GM23338 (cell line): ENCODE data around the gene TNPO1. TPM values are rescaled to one million over a fixed set of nuclear protein-coding genes. Genes with fewer than 3 reads are reported as not detected.

Experiments used
- ATAC-seq: fragments of 200-7000 bp; cut with Tn5 transposase; 3 replicates; pipeline ENCODE4 v1.9.1; 2020
- DNase-seq: peaks from one replicate; pipeline ENCODE4 v3.0.0-alpha.2; 2015; ENCODE audit warnings: low spot score
- H2AFZ ChIP-seq: fragments of 200-600 bp; sonication (generic); 2 replicates; pipeline ENCODE4 v1.8.0; 2016; ENCODE audit warnings: antibody characterized with exemption, mild to moderate bottlenecking, moderate library complexity
- H3F3A ChIP-seq: fragments of 200-600 bp; sonication (generic); replicated peaks from 2 replicates; pipeline ENCODE4 v1.8.0; 2017; ENCODE audit warnings: antibody characterized with exemption, mixed run types, low read depth
- H3K27ac ChIP-seq: fragments of 200-600 bp; sonication (generic); 2 replicates; pipeline ENCODE4 v1.6.1; 2016; ENCODE audit warnings: low read depth
- H3K27me3 ChIP-seq: fragments of 200-600 bp; sonication (generic); 2 replicates; pipeline ENCODE4 v1.8.0; 2016; ENCODE audit warnings: mild to moderate bottlenecking, mixed run types, moderate library complexity; ENCODE audit not compliant: insufficient read depth
- H3K36me3 ChIP-seq: fragments of 200-600 bp; sonication (generic); 2 replicates; pipeline ENCODE4 v1.8.0; 2016; ENCODE audit warnings: mild to moderate bottlenecking; ENCODE audit not compliant: insufficient read depth
- H3K4me1 ChIP-seq: fragments of 200-600 bp; sonication (generic); 2 replicates; pipeline ENCODE4 v1.8.0; 2016; ENCODE audit warnings: mild to moderate bottlenecking, moderate library complexity; ENCODE audit not compliant: insufficient read depth
- H3K4me2 ChIP-seq: fragments of 200-600 bp; sonication (generic); 2 replicates; pipeline ENCODE4 v1.7.1; 2017; ENCODE audit warnings: mixed run types
- H3K4me3 ChIP-seq: fragments of 200-600 bp; sonication (generic); 2 replicates; pipeline ENCODE4 v1.6.1; 2016; ENCODE audit warnings: mixed run types
- H3K79me2 ChIP-seq: fragments of 200-600 bp; sonication (generic); replicated peaks from 2 replicates; pipeline ENCODE4 v1.8.0; 2017; ENCODE audit warnings: mild to moderate bottlenecking; ENCODE audit not compliant: insufficient read depth
- H3K9me2 ChIP-seq: fragments of 200-600 bp; sonication (generic); 2 replicates; pipeline ENCODE4 v1.8.0; 2017; ENCODE audit not compliant: insufficient read depth
- H4K20me1 ChIP-seq: fragments of 200-600 bp; sonication (generic); replicated peaks from 2 replicates; pipeline ENCODE4 v1.8.0; 2017; ENCODE audit warnings: mild to moderate bottlenecking; ENCODE audit not compliant: insufficient read depth
- H3K27ac Mint-ChIP-seq: 2 replicates; pipeline ENCODE4 v1.8.0; 2020; ENCODE audit warnings: inconsistent platforms, mild to moderate bottlenecking, moderate library complexity, mixed read lengths
- H3K27me3 Mint-ChIP-seq: 3 replicates; pipeline ENCODE4 v1.8.0; 2022; ENCODE audit warnings: low read depth, mild to moderate bottlenecking, moderate library complexity, mixed read lengths, inconsistent platforms; ENCODE audit not compliant: insufficient read depth, poor library complexity
- H3K36me3 Mint-ChIP-seq: 3 replicates; pipeline ENCODE4 v1.8.0; 2021; ENCODE audit warnings: low read depth, mild to moderate bottlenecking, inconsistent platforms, moderate library complexity, mixed read lengths
- H3K4me1 Mint-ChIP-seq: 3 replicates; pipeline ENCODE4 v1.8.0; 2020; ENCODE audit warnings: mild to moderate bottlenecking, inconsistent platforms, mixed read lengths
- H3K4me3 Mint-ChIP-seq: 3 replicates; pipeline ENCODE4 v1.8.0; 2021; ENCODE audit warnings: moderate library complexity, mild to moderate bottlenecking, inconsistent platforms, mixed read lengths
- H3K9me3 Mint-ChIP-seq: 3 replicates; pipeline ENCODE4 v1.8.0; 2020; ENCODE audit warnings: moderate library complexity, mild to moderate bottlenecking, inconsistent platforms, mixed read lengths
- CREB1 ChIP-seq: fragments of 250-450 bp; sonication (Bioruptor Pico); IDR thresholded peaks from 2 replicates; pipeline ENCODE4 v1.5.0; 2020; ENCODE audit warnings: low read depth, mild to moderate bottlenecking, moderate library complexity
- EZH2 ChIP-seq: fragments of 200-600 bp; sonication (generic); IDR thresholded peaks from one replicate; pipeline ENCODE4 v1.8.0; 2017; ENCODE audit warnings: antibody characterized with exemption, mild to moderate bottlenecking, low read depth; ENCODE audit not compliant: unreplicated experiment
- EZH2phosphoT487 ChIP-seq: fragments of 200-600 bp; sonication (generic); IDR thresholded peaks from one replicate; pipeline ENCODE4 v1.8.1; 2018; ENCODE audit warnings: antibody characterized with exemption; ENCODE audit not compliant: unreplicated experiment
- POLR2AphosphoS5 ChIP-seq: IDR thresholded peaks from 2 replicates; pipeline ENCODE4 v1.6.1; 2016; ENCODE audit warnings: antibody characterized with exemption, low read depth
- REST ChIP-seq: IDR thresholded peaks from one replicate; pipeline ENCODE4 v1.6.1; 2018; ENCODE audit warnings: antibody characterized with exemption; ENCODE audit not compliant: unreplicated experiment
- STAT1 ChIP-seq: IDR thresholded peaks from one replicate; pipeline ENCODE4 v1.6.1; 2016; ENCODE audit warnings: antibody characterized with exemption; ENCODE audit not compliant: unreplicated experiment
- ZNF114 ChIP-seq: fragments of 250-450 bp; sonication (Bioruptor Pico); IDR thresholded peaks from 2 replicates; pipeline ENCODE4 v1.5.0; 2020; ENCODE audit warnings: mild to moderate bottlenecking, moderate library complexity
- ZNF331 ChIP-seq: fragments of 250-450 bp; sonication (Bioruptor Pico); IDR thresholded peaks from 2 replicates; pipeline ENCODE4 v1.5.0; 2020; ENCODE audit warnings: low read depth, mild to moderate bottlenecking, moderate library complexity
- ZNF462 ChIP-seq: fragments of 250-450 bp; sonication (Bioruptor Pico); IDR thresholded peaks from 2 replicates; pipeline ENCODE4 v1.5.0; 2020; ENCODE audit warnings: mild to moderate bottlenecking, moderate library complexity
- polyA plus RNA-seq: library from polyadenylated mRNA; unstranded; fragments of >200 nt; fragmentation: Nextera tagmentation; extraction: Ambion mirVana; gene quantifications from 2 replicates; pipeline ENCODE4 v1.2.1, GENCODE V29; 2016
- total RNA-seq: library from RNA; depleted of rRNA; stranded (reverse); fragments of >200 nt; shearing (Covaris generic); gene quantifications from 2 replicates; pipeline ENCODE4 v1.2.3, GENCODE V29; 2014

Gene TNPO1
- total and polyA plus RNA-seq, 2 experiments from 2014 or later: 117 to 197 TPM

- Mint-ChIP-seq H3K27ac (peak overlapping the region; percentile 47), H3K36me3 (peaks cover 71% of the 10 kb centered on the region), H3K27me3 (no peaks in the 10 kb centered on the region), H3K4me1 (no peaks in the 10 kb centered on the region), H3K9me3 (no peaks in the 10 kb centered on the region), H3K4me3 (no peak overlapping the region)
- Histone ChIP-seq H3K79me2 (peaks cover 44% of the 10 kb centered on the region), H3K9me2 (no peaks in the 10 kb centered on the region), H3K36me3 (peaks cover 34% of the 10 kb centered on the region), H3K4me3 (no peak overlapping the region), H2AFZ (no peak overlapping the region), H3K27ac (no peak overlapping the region), H3K4me2 (no peak overlapping the region), H3K4me1 (no peaks in the 10 kb centered on the region), H3F3A (no peaks in the 10 kb centered on the region), H4K20me1 (peaks cover 3% of the 10 kb centered on the region), H3K27me3 (no peaks in the 10 kb centered on the region)
- DNase-seq (no peak), ATAC-seq (no peak)
- TF ChIP-seq EZH2 (no peak), POLR2AphosphoS5 (no peak), ZNF462 (CRISPR knock-in tag) (no peak), STAT1 (no peak), ZNF114 (no peak), REST (no peak), ZNF331 (CRISPR knock-in tag) (no peak), EZH2phosphoT487 (no peak), CREB1 (no peak)
Measured at GRCh38 chr5:72871366-72872024, 55.0 kb downstream of the TNPO1 start.
